Measurements from ENCODE around the gene SLC25A33. TPM values are rescaled to one million over a fixed set of nuclear protein-coding genes. Genes with fewer than 3 reads are reported as not detected.
A peak's percentile ranks its signal among the peaks of the same experiment; 100 is the strongest.

SLC25A33 gene
- total RNA-seq, 1 donor from 2014 or later, result 1.6 TPM

DNA sequence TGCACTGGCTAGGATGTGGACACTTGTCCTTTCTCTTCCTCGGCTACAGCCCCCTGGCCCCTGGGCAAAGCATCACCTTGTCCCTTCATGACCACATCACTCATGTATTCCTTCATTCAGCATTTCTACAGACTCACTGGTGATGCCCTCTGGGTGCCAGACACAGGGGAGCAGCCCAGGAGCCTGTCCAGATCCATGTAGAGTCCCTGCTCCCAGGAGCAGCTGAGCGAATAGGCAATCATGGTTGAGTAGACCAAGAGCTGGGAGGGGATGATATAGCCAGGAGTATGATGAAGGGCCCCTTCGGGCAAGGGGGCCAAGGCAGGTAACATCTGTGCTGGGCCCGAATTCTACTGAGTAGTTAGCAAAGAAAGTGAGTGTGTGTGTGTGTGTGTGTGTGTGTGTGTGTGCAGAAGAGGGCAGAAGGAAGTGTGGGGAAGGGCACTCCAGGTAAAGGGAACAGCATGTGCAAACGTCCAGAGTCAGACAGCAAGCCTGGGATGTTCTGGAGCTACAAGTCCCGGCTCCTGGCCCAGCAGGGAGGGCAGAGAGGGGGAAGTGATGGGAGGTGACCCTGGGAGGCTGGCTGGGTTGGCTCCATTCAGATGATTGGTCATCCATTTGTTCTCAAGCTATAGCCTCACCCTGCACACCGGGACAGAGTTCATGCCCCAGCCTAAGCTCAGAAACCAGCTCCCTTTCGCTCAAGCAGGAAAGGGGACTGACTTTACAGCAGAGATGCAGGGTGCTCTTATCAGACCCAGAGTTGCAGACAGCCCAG lies 91.3 kb downstream of the SLC25A33 start:
- peaks cover 8 to 17% (median 12%) of the 10 kb centered on the region in 3 donors for H3K27me3 ChIP-seq (ENCODE audit: control insufficient read depth in 3 of 3, insufficient read depth in 3 of 3, low read length in 3 of 3)
- H3K9ac ChIP-seq (ENCODE audit: low read depth in 1 of 3, low read length in 3 of 3), result no peak overlapping the region
- H3K4me1 ChIP-seq (ENCODE audit: control insufficient read depth in 3 of 3, insufficient read depth in 3 of 3, low read length in 3 of 3), result peaks cover 0 to 9% (median 2%) of the 10 kb centered on the region in 3 donors
- no peak overlapping the region for H3K4me3 ChIP-seq (ENCODE audit: low read length in 3 of 3)
- no peaks in the 10 kb centered on the region for H3K36me3 ChIP-seq (ENCODE audit: control insufficient read depth in 3 of 3, insufficient read depth in 3 of 3, low read length in 3 of 3)
- no peaks in the 10 kb centered on the region for H3K9me3 ChIP-seq (ENCODE audit: control insufficient read depth in 3 of 3, low read length in 3 of 3)
- peak overlapping the region; percentile 10 for H3K27ac ChIP-seq (ENCODE audit: low read depth, low read length)

DNA sequence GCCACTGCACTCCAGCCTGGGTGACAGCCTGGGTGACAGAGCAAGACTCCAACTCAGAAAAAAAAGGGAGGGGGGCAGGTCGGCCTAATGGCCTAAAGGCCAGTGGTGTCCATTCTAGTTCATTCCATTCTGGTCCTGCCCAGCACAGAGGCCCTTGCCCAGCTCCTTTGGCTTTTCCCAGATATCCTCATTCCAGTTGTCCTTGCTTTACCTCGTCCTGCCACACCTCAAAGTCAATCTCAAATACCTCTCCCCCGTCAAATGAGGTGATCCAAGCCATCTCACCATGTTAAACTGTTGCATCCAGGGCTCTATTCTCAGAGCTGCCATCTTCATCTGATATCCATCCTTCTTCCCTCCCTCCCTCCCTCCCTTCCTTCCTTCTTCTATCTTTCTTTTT lies 92.3 kb downstream of the SLC25A33 start:
- Histone ChIP-seq H3K36me3 (ENCODE audit: control insufficient read depth in 3 of 3, insufficient read depth in 3 of 3, low read length in 3 of 3) (no peaks in the 10 kb centered on the region), H3K27me3 (ENCODE audit: control insufficient read depth in 3 of 3, insufficient read depth in 3 of 3, low read length in 3 of 3) (peaks cover 0 to 6% (median 3%) of the 10 kb centered on the region in 3 donors), H3K4me3 (ENCODE audit: low read length in 3 of 3) (no peak overlapping the region), H3K27ac (ENCODE audit: low read depth, low read length) (no peak overlapping the region), H3K9me3 (ENCODE audit: control insufficient read depth in 3 of 3, low read length in 3 of 3) (no peaks in the 10 kb centered on the region), H3K9ac (ENCODE audit: low read depth in 1 of 3, low read length in 3 of 3) (no peak overlapping the region), H3K4me1 (ENCODE audit: control insufficient read depth in 3 of 3, insufficient read depth in 3 of 3, low read length in 3 of 3) (peaks cover 0 to 5% (median 2%) of the 10 kb centered on the region in 3 donors)

DNA sequence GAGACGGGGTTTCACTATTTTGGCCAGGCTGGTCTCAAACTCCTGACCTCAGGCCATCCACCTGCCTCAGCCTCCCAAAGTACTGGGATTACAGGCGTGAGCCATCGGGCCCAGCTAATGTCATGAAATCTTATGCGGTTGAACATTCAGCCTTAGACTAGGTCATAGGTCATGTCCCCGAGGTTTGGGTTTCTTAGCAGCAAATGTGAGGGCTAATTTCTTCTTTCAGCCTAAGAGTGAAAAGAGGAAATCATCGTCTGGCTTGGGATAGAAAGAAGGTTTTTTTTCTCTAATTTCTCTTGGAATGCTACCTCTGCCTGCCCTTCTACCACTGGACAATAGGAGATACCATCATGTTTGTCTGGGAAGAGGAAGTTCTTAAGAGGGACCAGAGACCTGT lies 94.2 kb downstream of the SLC25A33 start:
- no peak overlapping the region for H3K27ac ChIP-seq (ENCODE audit: low read depth, low read length)
- no peaks in the 10 kb centered on the region for H3K36me3 ChIP-seq (ENCODE audit: control insufficient read depth in 3 of 3, insufficient read depth in 3 of 3, low read length in 3 of 3)
- no peak overlapping the region for H3K4me3 ChIP-seq (ENCODE audit: low read length in 3 of 3)
- H3K9ac ChIP-seq (ENCODE audit: low read depth in 1 of 3, low read length in 3 of 3), result no peak overlapping the region
- H3K4me1 ChIP-seq (ENCODE audit: control insufficient read depth in 3 of 3, insufficient read depth in 3 of 3, low read length in 3 of 3), result no peaks in the 10 kb centered on the region
- H3K9me3 ChIP-seq (ENCODE audit: control insufficient read depth in 3 of 3, low read length in 3 of 3), result no peaks in the 10 kb centered on the region
- H3K27me3 ChIP-seq (ENCODE audit: control insufficient read depth in 3 of 3, insufficient read depth in 3 of 3, low read length in 3 of 3), result peaks cover 0 to 3% (median 3%) of the 10 kb centered on the region in 3 donors

DNA sequence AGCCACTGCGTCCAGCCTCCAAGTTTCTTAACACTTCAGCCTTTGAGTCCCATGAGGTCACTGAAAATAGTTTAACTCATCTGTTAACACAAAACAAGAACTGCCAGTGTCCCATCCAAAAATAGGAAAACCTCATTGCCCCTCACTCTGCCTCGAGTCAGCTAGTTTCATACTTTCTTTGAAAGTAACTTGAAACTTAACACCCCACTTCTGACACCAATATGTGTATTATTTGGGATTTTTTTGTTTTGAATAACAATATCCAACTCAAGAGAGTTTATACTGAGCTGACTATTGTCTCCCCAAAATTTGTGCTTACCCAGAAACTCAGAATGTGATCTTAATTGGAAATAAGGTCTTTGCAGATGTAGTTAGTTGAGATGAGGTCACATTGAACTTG lies 95.3 kb downstream of the SLC25A33 start:
- no peak overlapping the region for H3K27ac ChIP-seq (ENCODE audit: low read depth, low read length)
- H3K36me3 ChIP-seq (ENCODE audit: control insufficient read depth in 3 of 3, insufficient read depth in 3 of 3, low read length in 3 of 3), result no peaks in the 10 kb centered on the region
- H3K9me3 ChIP-seq (ENCODE audit: control insufficient read depth in 3 of 3, low read length in 3 of 3), result no peaks in the 10 kb centered on the region
- peaks cover 0 to 3% (median 1%) of the 10 kb centered on the region in 3 donors for H3K27me3 ChIP-seq (ENCODE audit: control insufficient read depth in 3 of 3, insufficient read depth in 3 of 3, low read length in 3 of 3)
- no peak overlapping the region for H3K9ac ChIP-seq (ENCODE audit: low read depth in 1 of 3, low read length in 3 of 3)
- H3K4me1 ChIP-seq (ENCODE audit: control insufficient read depth in 3 of 3, insufficient read depth in 3 of 3, low read length in 3 of 3), result no peaks in the 10 kb centered on the region
- H3K4me3 ChIP-seq (ENCODE audit: low read length in 3 of 3), result no peak overlapping the region

Other genes with a start within 250 kb of the SLC25A33 start
- 6.3 TPM for gene SPSB1, start 246.6 kb upstream of the SLC25A33 start, total RNA-seq
- gene TMEM201, start 49.4 kb downstream of the SLC25A33 start, total RNA-seq, result 6.8 TPM
- 4.2 TPM for gene PIK3CD, start 112.3 kb downstream of the SLC25A33 start, total RNA-seq